ENCODE measurements around the gene MICU2.

Gene MICU2

GRCh38 chr13:21504379-21504778 is 99.6 kb downstream of the MICU2 start:
- H3K4me1 ChIP-seq (ENCODE audit: insufficient read depth, low read length, severe bottlenecking), result no peaks in the 10 kb centered on the region
- H3K4me2 ChIP-seq (ENCODE audit: low read length), result no peak overlapping the region
- no peak for TF ChIP-seq EZH2 (IDR thresholded peaks at IDR 0.05; ENCODE audit: borderline replicate concordance, low read length)
- TF ChIP-seq, protein P1, sequence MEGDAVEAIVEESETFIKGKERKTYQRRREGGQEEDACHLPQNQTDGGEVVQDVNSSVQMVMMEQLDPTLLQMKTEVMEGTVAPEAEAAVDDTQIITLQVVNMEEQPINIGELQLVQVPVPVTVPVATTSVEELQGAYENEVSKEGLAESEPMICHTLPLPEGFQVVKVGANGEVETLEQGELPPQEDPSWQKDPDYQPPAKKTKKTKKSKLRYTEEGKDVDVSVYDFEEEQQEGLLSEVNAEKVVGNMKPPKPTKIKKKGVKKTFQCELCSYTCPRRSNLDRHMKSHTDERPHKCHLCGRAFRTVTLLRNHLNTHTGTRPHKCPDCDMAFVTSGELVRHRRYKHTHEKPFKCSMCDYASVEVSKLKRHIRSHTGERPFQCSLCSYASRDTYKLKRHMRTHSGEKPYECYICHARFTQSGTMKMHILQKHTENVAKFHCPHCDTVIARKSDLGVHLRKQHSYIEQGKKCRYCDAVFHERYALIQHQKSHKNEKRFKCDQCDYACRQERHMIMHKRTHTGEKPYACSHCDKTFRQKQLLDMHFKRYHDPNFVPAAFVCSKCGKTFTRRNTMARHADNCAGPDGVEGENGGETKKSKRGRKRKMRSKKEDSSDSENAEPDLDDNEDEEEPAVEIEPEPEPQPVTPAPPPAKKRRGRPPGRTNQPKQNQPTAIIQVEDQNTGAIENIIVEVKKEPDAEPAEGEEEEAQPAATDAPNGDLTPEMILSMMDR (IDR thresholded peaks at IDR 0.05; ENCODE audit: low read length), result no peak
- H3K27me3 ChIP-seq (ENCODE audit: insufficient read depth, low read length), result no peaks in the 10 kb centered on the region
- H3K27ac ChIP-seq (ENCODE audit: low read depth, low read length, poor library complexity, severe bottlenecking), result no peak overlapping the region
- H3K9ac ChIP-seq (ENCODE audit: low read length), result no peak overlapping the region
- H3F3A ChIP-seq (ENCODE audit: insufficient read depth, low read length), result no peaks in the 10 kb centered on the region
- no peaks in the 10 kb centered on the region for H3K79me2 ChIP-seq (ENCODE audit: insufficient read depth, low read length)
- no peaks in the 10 kb centered on the region for H3K9me2 ChIP-seq (ENCODE audit: low read depth, low read length)
- H2AFZ ChIP-seq (ENCODE audit: low read length), result no peak overlapping the region
- H3K9me3 ChIP-seq (ENCODE audit: low read length), result no peaks in the 10 kb centered on the region
- no peak overlapping the region for H3K4me3 ChIP-seq (ENCODE audit: low read depth, low read length, poor library complexity, severe bottlenecking)
- H4K20me1 ChIP-seq (ENCODE audit: insufficient read depth, low read length), result no peaks in the 10 kb centered on the region
- peaks cover 29% of the 10 kb centered on the region; the same call in 1 of the 2 replicates for H3K36me3 ChIP-seq (ENCODE audit: insufficient read depth, low read length)

DNA sequence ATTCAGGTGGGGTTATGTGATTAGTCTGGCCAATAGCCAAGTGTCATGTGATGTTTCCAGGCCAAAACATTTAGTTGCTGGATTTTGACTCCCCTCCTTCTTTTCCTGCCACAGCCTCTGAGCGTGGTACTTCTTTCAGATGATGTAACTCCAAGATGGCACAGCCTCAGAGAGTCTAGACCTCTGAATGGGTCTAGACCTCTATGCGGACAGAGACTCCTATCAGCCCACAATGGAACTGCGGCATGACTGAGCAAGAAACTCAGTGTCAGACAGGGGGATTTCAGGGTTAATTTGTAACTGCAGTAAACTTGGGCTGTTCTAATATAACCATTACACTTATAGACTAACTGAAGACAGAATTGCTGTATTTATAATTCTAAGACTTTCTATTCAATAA is 102.3 kb downstream of the MICU2 start:
- Histone ChIP-seq H3K27ac (ENCODE audit: low read depth, low read length, poor library complexity, severe bottlenecking) (no peak overlapping the region), H3F3A (ENCODE audit: insufficient read depth, low read length) (no peaks in the 10 kb centered on the region), H3K4me2 (ENCODE audit: low read length) (no peak overlapping the region), H3K9me2 (ENCODE audit: low read depth, low read length) (no peaks in the 10 kb centered on the region), H3K4me3 (ENCODE audit: low read depth, low read length, poor library complexity, severe bottlenecking) (no peak overlapping the region), H3K79me2 (ENCODE audit: insufficient read depth, low read length) (no peaks in the 10 kb centered on the region), H3K9me3 (ENCODE audit: low read length) (no peaks in the 10 kb centered on the region), H3K36me3 (ENCODE audit: insufficient read depth, low read length) (peaks cover 20% of the 10 kb centered on the region; the same call in 1 of the 2 replicates), H3K27me3 (ENCODE audit: insufficient read depth, low read length) (no peaks in the 10 kb centered on the region), H3K9ac (ENCODE audit: low read length) (no peak overlapping the region), H3K4me1 (ENCODE audit: insufficient read depth, low read length, severe bottlenecking) (no peaks in the 10 kb centered on the region), H2AFZ (ENCODE audit: low read length) (no peak overlapping the region), H4K20me1 (ENCODE audit: insufficient read depth, low read length) (no peaks in the 10 kb centered on the region)
- no peak for TF ChIP-seq EZH2 (IDR thresholded peaks at IDR 0.05; ENCODE audit: borderline replicate concordance, low read length)
- TF ChIP-seq, protein P1 (IDR thresholded peaks at IDR 0.05; ENCODE audit: low read length), result no peak

DNA sequence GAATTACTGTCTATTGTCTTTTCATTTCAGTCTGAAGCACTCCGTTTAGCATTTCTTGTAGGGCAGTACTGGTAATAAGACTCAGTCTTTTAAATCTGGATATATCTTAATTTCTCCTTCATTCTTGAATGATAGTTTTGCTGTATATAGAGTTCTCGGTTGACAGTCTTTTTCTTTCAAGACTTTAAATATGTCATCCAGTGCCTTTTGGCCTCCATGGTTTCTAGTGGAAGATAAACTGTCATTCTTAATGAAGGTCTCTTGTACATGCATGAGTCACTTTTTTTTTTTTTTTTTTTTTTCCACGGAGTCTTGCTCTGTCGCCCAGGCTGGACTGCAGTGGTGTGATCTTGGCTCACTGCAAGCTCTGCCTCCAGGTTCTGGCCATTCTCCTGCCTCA is 117.6 kb downstream of the MICU2 start:
- no peak overlapping the region for H3K9ac ChIP-seq (ENCODE audit: low read length)
- no peak for TF ChIP-seq EZH2 (IDR thresholded peaks at IDR 0.05; ENCODE audit: borderline replicate concordance, low read length)
- TF ChIP-seq, protein P1 (IDR thresholded peaks at IDR 0.05; ENCODE audit: low read length), result no peak
- no peaks in the 10 kb centered on the region for H3K9me2 ChIP-seq (ENCODE audit: low read depth, low read length)
- H4K20me1 ChIP-seq (ENCODE audit: insufficient read depth, low read length), result no peaks in the 10 kb centered on the region
- H3K4me2 ChIP-seq (ENCODE audit: low read length), result no peak overlapping the region
- no peaks in the 10 kb centered on the region for H3K4me1 ChIP-seq (ENCODE audit: insufficient read depth, low read length, severe bottlenecking)
- H3K27me3 ChIP-seq (ENCODE audit: insufficient read depth, low read length), result no peaks in the 10 kb centered on the region
- H3K4me3 ChIP-seq (ENCODE audit: low read depth, low read length, poor library complexity, severe bottlenecking), result no peak overlapping the region
- no peaks in the 10 kb centered on the region for H3F3A ChIP-seq (ENCODE audit: insufficient read depth, low read length)
- H3K27ac ChIP-seq (ENCODE audit: low read depth, low read length, poor library complexity, severe bottlenecking), result no peak overlapping the region
- no peak overlapping the region for H2AFZ ChIP-seq (ENCODE audit: low read length)
- H3K9me3 ChIP-seq (ENCODE audit: low read length), result peaks cover 2% of the 10 kb centered on the region; the same call in 1 of the 2 replicates
- no peaks in the 10 kb centered on the region for H3K79me2 ChIP-seq (ENCODE audit: insufficient read depth, low read length)
- no peaks in the 10 kb centered on the region for H3K36me3 ChIP-seq (ENCODE audit: insufficient read depth, low read length)
